Activated naive CD4-positive, alpha-beta T cell treated with anti-CD3 and anti-CD28 coated beads, Interleukin-2, amount 50 U/mL, for 72 hours (primary cell): Measurements from ENCODE around the gene PPA1. TPM values are rescaled to one million over a fixed set of nuclear protein-coding genes. Genes with fewer than 3 reads are reported as not detected.
"Not testable (repeated sequence)": the region's sequence is repeated elsewhere in the genome, so short reads cannot be mapped to it uniquely, and the experiment has no call there.

ENCODE experiments used
- ATAC-seq, 2 donors: fragments of 150-1000 bp; cut with Tn5 transposase; 2 replicates each; pipeline ENCODE4 v1.10.0; 2021; ENCODE audit warnings: mild to moderate bottlenecking in 2 of 2, moderate library complexity in 2 of 2
- DNase-seq, 2 donors: peaks; one replicate each; pipeline ENCODE4 v3.0.0; 2021 to 2022; ENCODE audit warnings: low spot score in 2 of 2
- H3K27ac Mint-ChIP-seq, 2 donors: one replicate each; pipeline ENCODE4 v1.8.0; 2022; ENCODE audit warnings: mild to moderate bottlenecking in 2 of 2, mixed read lengths in 2 of 2
- H3K36me3 Mint-ChIP-seq, 2 donors: one replicate each; pipeline ENCODE4 v1.8.0; 2022; ENCODE audit warnings: mixed read lengths in 2 of 2
- H3K9me3 Mint-ChIP-seq, 2 donors: one replicate each; pipeline ENCODE4 v1.8.0; 2022; ENCODE audit warnings: mixed read lengths in 2 of 2
- total RNA-seq, 2 donors: library from RNA; stranded (reverse); gene quantifications; one replicate each; pipeline ENCODE4 v1.2.3, GENCODE V29; 2022

PPA1 gene
- total RNA-seq, 2 donors from 2014 or later, result 233 to 258 TPM

DNA sequence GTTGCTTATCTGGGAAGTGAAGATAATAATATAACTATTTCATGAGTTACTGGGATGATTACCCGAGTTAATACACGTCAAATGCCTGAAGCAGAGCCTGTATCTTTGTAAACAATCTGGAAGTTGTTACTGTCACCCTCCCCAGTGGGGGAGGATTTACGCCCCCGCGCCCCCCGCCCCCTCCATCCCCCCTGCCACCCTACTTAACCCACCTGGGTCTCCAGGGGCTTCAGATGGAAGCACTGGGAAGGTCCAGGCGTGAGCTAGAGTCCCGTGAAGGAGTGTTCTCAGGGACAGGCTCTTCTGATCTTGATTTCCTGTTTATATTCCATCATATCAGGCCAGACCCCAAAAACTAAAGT is 691 bp upstream of the PPA1 start:
- Mint-ChIP-seq H3K27ac (peak overlapping the region; percentile 91 to 94), H3K36me3 (peaks cover 11 to 23% of the 10 kb centered on the region in 2 donors), H3K9me3 (no peaks in the 10 kb centered on the region)
- DNase-seq (no peak), ATAC-seq (no peak)

- ATAC-seq (no peak), DNase-seq (no peak)
- Mint-ChIP-seq H3K36me3 (peaks cover 11 to 23% of the 10 kb centered on the region in 2 donors), H3K27ac (peak overlapping the region; percentile 91 to 94), H3K9me3 (no peaks in the 10 kb centered on the region)
Observed at GRCh38 chr10:70232859-70233108, 445 bp downstream of the PPA1 start.

DNA sequence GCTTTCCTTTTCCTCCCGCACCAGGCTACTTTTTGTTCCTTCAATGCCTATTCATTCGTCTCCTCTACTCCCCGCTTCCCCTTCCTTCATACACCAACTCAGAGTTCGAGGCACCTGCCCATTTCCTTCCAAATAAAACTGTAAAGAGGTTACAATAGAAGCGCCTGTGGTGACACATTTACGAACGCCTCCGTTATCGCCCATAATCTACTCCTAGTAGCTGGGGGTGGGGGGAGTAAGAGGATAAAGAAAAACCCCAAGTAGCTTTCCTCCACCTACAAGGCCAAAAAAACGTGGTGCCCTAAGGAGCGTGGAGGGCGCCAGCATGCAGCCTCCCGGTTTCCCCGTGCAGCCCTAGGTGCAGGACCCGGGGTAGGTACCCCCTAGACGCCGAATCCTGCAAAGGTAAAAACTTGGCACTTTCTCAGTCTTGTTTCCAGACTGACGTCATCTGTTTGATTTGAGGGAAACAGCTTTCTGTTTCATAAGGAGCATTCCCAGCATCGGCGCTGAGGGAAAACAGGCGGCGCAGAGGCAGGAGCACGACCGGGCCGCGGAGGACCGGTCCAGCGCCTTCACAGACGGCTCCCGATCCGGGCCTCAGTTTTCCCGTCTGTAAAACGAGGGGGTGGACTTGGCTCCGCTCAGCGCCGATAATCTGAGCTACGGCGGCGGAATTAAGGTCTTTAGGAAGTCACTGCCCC is 922 bp downstream of the PPA1 start:
- DNase-seq (peak in 1 of 2 donors; percentile 40), ATAC-seq (peak; percentile 25 to 33)
- H3K36me3 Mint-ChIP-seq, result peaks cover 11 to 23% of the 10 kb centered on the region in 2 donors
- H3K27ac Mint-ChIP-seq, result peak overlapping the region; percentile 91 to 94
- H3K9me3 Mint-ChIP-seq, result no peaks in the 10 kb centered on the region

DNA sequence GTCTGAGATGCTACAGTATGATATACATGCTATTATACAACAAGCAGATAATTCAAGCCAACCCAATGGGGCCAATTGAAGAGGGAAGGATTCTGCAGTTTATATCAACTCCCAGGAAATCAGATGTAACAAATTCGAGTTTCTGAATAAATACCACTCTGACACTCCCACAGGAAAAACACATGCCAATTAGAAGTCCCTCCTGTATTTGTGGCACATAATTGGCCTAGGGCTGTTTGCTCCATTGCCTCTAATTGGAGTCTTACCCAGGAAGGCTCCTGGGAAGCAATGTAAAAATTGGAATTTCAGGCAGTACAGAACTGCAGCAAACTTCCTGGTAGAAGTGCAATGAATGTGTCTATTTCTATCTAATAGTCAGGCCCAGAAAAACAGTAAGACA is 4.7 kb downstream of the PPA1 start:
- ATAC-seq, result no peak
- H3K36me3 Mint-ChIP-seq, result peaks cover 11 to 28% of the 10 kb centered on the region in 2 donors

GRCh38 chr10:70227548-70228320 is 5.5 kb downstream of the PPA1 start:
- H3K36me3 Mint-ChIP-seq, result peaks cover 10 to 33% of the 10 kb centered on the region in 2 donors
- no peaks in the 10 kb centered on the region for H3K9me3 Mint-ChIP-seq
- DNase-seq, result no peak

More for the DNA sequence above, 4.7 kb downstream of the PPA1 start:
- Mint-ChIP-seq H3K27ac (peak overlapping the region in 1 of 2 donors; percentile 2), H3K9me3 (no peaks in the 10 kb centered on the region)
- DNase-seq, result no peak

GRCh38 chr10:70223728-70224127 is 9.5 kb downstream of the PPA1 start:
- H3K27ac Mint-ChIP-seq, result no peak overlapping the region
- DNase-seq (no peak), ATAC-seq (no peak)
- no peaks in the 10 kb centered on the region for H3K9me3 Mint-ChIP-seq
- H3K36me3 Mint-ChIP-seq, result peaks cover 0 to 20% of the 10 kb centered on the region in 2 donors

More at GRCh38 chr10:70227548-70228320, 5.5 kb downstream of the PPA1 start:
- ATAC-seq, result no peak
- no peak overlapping the region for H3K27ac Mint-ChIP-seq

DNA sequence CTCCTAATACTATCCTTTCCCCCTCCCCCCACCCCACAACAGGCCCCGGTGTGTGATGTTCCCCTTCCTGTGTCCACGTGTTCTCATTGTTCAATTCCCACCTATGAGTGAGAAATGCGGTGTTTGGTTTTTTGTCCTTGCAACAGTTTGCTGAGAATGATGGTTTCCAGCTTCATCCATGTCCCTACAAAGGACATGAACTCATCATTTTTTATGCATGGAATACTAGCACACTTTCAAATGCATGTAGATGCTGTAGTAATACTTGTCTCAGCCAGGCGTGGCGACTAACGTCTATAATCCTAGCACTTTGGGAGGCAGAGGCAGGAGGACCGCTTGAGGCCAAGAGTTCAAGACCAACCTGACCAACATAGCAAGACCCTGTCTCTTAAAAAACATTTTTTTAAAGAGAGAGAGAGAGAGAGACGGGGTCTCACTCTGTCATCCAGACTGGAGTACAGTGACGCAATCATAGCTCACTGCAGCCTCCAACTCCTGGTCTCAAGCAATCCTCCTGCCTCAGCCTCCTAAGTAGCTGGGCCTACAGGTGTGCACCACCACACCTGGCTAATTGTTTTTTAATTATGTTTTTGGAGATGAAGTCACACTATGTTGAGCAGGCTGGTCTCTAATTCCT is 10.3 kb downstream of the PPA1 start:
- not testable (repeated sequence) for H3K9me3 Mint-ChIP-seq, DNase-seq, H3K27ac Mint-ChIP-seq
- ATAC-seq, result peak in 1 of 2 donors; percentile 7
- peaks cover 0 to 20% of the 10 kb centered on the region in 2 donors for H3K36me3 Mint-ChIP-seq

GRCh38 chr10:70222340-70222794 is 10.9 kb downstream of the PPA1 start:
- peak in 1 of 2 donors; percentile 64 for ATAC-seq
- no peak for DNase-seq
- Mint-ChIP-seq H3K27ac (no peak overlapping the region), H3K9me3 (no peaks in the 10 kb centered on the region), H3K36me3 (peaks cover 0 to 20% of the 10 kb centered on the region in 2 donors)

- Mint-ChIP-seq H3K27ac (peak overlapping the region in 1 of 2 donors; percentile 15), H3K9me3 (no peaks in the 10 kb centered on the region), H3K36me3 (peaks cover 0 to 19% of the 10 kb centered on the region in 2 donors)
- no peak for ATAC-seq
- DNase-seq, result no peak
Observed at GRCh38 chr10:70221030-70221429, 12.2 kb downstream of the PPA1 start.

GRCh38 chr10:70212879-70213278 is 20.4 kb downstream of the PPA1 start:
- Mint-ChIP-seq H3K27ac (no peak overlapping the region), H3K9me3 (no peaks in the 10 kb centered on the region), H3K36me3 (peaks cover 0 to 5% of the 10 kb centered on the region in 2 donors)

GRCh38 chr10:70212277-70212676 is 21.0 kb downstream of the PPA1 start:
- ATAC-seq (no peak), DNase-seq (no peak)
- peak overlapping the region in 1 of 2 donors; percentile 18 for H3K27ac Mint-ChIP-seq
- H3K36me3 Mint-ChIP-seq, result peaks cover 0 to 5% of the 10 kb centered on the region in 2 donors
- no peaks in the 10 kb centered on the region for H3K9me3 Mint-ChIP-seq

More at GRCh38 chr10:70212879-70213278, 20.4 kb downstream of the PPA1 start:
- ATAC-seq, result no peak
- no peak for DNase-seq

DNA sequence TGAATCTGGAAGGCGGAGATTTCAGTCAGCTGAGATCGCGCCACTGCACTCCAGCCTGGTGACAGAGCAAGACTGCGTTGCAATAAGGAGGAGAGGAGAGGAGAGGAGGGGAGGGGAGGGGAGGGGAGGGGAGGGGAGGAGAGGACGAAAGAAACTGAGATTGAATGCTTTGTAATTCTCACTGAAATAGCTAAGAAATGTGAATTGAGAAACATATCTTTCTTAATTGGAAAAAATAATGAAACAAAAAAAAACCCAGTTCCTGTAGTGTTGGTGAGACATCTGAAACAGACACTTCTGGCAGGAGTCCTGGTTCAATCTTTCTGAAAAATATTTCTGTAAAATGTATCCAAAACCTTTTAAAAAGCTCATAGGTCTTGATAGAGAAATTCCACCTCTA is 26.5 kb downstream of the PPA1 start:
- H3K9me3 Mint-ChIP-seq, result no peaks in the 10 kb centered on the region
- ATAC-seq (no peak), DNase-seq (no peak)
- peaks cover 0 to 23% of the 10 kb centered on the region in 2 donors for H3K36me3 Mint-ChIP-seq
- H3K27ac Mint-ChIP-seq, result no peak overlapping the region

DNA sequence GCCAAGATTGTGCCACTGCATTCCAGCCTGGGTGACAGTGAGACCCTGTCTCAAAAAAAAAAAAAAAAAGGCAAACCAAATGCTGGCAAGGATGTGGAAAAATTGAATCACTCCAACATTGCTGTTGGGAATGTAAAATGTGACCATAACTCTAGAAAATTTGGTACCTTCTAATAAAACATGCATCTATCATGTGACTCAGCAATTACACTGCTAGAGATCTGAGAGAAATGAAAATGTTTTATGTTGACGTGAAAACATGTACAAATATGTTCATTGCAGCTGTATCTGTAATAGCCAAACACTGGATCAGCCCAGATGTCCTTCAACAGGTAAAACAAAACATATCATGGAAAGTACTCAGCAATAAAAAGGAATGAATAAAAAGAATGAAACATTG is 32.1 kb downstream of the PPA1 start:
- H3K27ac Mint-ChIP-seq, result peak overlapping the region in 1 of 2 donors; percentile 20
- H3K36me3 Mint-ChIP-seq, result peaks cover 6 to 49% of the 10 kb centered on the region in 2 donors
- ATAC-seq, result no peak
- DNase-seq, result no peak
- H3K9me3 Mint-ChIP-seq, result no peaks in the 10 kb centered on the region

GRCh38 chr10:70198696-70199466 is 34.3 kb downstream of the PPA1 start:
- DNase-seq (no peak), ATAC-seq (no peak)
- peaks cover 6 to 38% of the 10 kb centered on the region in 2 donors for H3K36me3 Mint-ChIP-seq
- H3K9me3 Mint-ChIP-seq, result no peaks in the 10 kb centered on the region
- no peak overlapping the region for H3K27ac Mint-ChIP-seq

DNA sequence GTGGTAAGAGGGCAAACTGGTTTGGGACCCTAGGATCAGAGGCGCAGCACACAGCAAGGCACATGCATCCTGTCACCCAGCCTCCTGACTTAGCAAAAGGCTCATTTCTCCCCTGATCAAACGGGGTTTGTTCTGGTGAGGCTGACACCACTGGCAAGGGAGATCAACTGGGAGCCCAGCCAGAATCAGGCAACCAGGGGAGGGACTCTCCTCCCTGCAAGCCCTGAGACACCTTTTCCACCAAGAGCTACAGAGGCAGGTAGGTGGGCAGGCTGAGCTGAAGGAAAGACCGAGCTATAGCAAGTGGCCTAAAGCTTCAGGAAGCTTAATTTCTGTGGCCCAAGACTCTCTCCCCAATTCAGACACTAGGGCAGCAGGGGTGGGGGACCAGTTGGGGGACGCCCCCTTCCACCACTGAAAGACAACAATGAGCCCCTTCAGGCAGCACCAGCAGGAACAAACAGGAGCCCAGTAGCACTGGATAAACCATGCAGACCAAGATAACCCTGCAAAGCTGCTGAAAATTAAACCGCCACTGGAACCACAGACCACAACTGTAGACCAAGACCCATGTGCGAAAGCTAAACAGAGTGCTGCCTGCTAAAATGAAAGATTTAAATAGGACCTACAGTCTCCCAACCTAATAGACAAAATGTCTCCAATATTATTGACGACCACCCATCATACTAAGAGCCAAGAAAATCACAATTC is 35.8 kb downstream of the PPA1 start:
- no peak for DNase-seq
- no peak for ATAC-seq
- H3K9me3 Mint-ChIP-seq, result no peaks in the 10 kb centered on the region
- H3K27ac Mint-ChIP-seq, result no peak overlapping the region
- peaks cover 6 to 33% of the 10 kb centered on the region in 2 donors for H3K36me3 Mint-ChIP-seq

DNA sequence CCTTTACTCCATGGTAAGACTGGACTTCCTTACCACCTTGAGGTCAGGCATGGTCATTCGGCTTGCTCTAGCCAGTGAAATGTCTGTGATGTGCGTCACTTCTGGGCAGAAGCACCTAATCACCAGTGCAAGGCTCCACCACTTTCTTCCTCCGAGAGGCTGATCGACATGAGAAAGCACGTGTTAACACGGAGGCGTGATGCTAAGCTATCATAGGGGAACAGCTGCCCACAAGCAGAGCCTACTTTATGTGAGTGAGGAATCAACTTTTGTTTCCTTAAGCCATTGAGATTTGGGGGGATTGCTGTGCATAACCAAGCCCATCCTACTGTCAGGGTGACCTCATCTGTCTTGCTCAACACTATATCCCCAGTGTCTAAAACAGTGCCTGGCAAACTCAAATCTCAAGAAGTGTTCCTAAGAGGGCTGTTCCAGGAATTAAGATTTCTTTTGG is 39.8 kb downstream of the PPA1 start:
- Mint-ChIP-seq H3K9me3 (no peaks in the 10 kb centered on the region), H3K27ac (no peak overlapping the region), H3K36me3 (peaks cover 0 to 5% of the 10 kb centered on the region in 2 donors)
- no peak for DNase-seq
- ATAC-seq, result no peak
